H9 (cell line): Measurements from ENCODE around the gene SERPINA3. TPM values are rescaled to one million over a fixed set of nuclear protein-coding genes. Genes with fewer than 3 reads are reported as not detected.

ENCODE experiments used
- DNase-seq: peaks from one replicate; pipeline ENCODE4 v3.0.0-alpha.2; 2017
- H2AFZ ChIP-seq: one replicate; pipeline ENCODE4 v1.6.1; 2013; ENCODE audit warnings: mild to moderate bottlenecking, low read length, control low read depth, moderate library complexity
- H2AK5ac ChIP-seq: 2 replicates; pipeline ENCODE4 v1.6.1; 2013; ENCODE audit warnings: low read length, control low read depth, mixed read lengths; ENCODE audit not compliant: insufficient read length
- H2BK120ac ChIP-seq: one replicate; pipeline ENCODE4 v1.6.1; 2013; ENCODE audit warnings: low read depth, mild to moderate bottlenecking, low read length, control low read depth, inconsistent platforms; ENCODE audit not compliant: poor library complexity, severe bottlenecking
- H2BK12ac ChIP-seq: 2 replicates; pipeline ENCODE4 v1.6.1; 2013; ENCODE audit warnings: low read length, control low read depth, mixed read lengths, low read depth; ENCODE audit not compliant: insufficient read length
- H2BK15ac ChIP-seq: 2 replicates; pipeline ENCODE4 v1.6.1; 2013; ENCODE audit warnings: low read depth, low read length, control low read depth
- H2BK20ac ChIP-seq: one replicate; pipeline ENCODE4 v1.6.1; 2013; ENCODE audit warnings: low read depth, mild to moderate bottlenecking, low read length, control low read depth, inconsistent platforms; ENCODE audit not compliant: poor library complexity, severe bottlenecking
- H2BK5ac ChIP-seq: 2 replicates; pipeline ENCODE4 v1.6.1; 2013; ENCODE audit warnings: low read length, control low read depth, mixed read lengths; ENCODE audit not compliant: insufficient read length
- H3K14ac ChIP-seq: 2 replicates; pipeline ENCODE4 v1.6.1; 2013; ENCODE audit warnings: low read length, control low read depth; ENCODE audit not compliant: insufficient read depth
- H3K18ac ChIP-seq: 2 replicates; pipeline ENCODE4 v1.6.1; 2013; ENCODE audit warnings: low read depth, mild to moderate bottlenecking, mixed read lengths, low read length, control low read depth; ENCODE audit not compliant: insufficient read length
- H3K23ac ChIP-seq: 2 replicates; pipeline ENCODE4 v1.6.1; 2013; ENCODE audit warnings: low read length, control low read depth, mixed read lengths, low read depth; ENCODE audit not compliant: insufficient read length
- H3K23me2 ChIP-seq: 2 replicates; pipeline ENCODE4 v1.6.1; 2013; ENCODE audit warnings: low read depth, mild to moderate bottlenecking, mixed read lengths, low read length, control low read depth; ENCODE audit not compliant: insufficient read length, poor library complexity, severe bottlenecking
- H3K27ac ChIP-seq: 2 replicates; pipeline ENCODE4 v1.5.1; 2013; ENCODE audit warnings: low read length, control low read depth, mixed read lengths, low read depth; ENCODE audit not compliant: insufficient read length
- H3K27me3 ChIP-seq: 2 replicates; pipeline ENCODE4 v1.6.1; 2013; ENCODE audit warnings: low read length, control low read depth, inconsistent platforms; ENCODE audit not compliant: insufficient read depth
- H3K4ac ChIP-seq: 2 replicates; pipeline ENCODE4 v1.6.1; 2013; ENCODE audit warnings: low read depth, mild to moderate bottlenecking, control low read depth, inconsistent platforms, low read length, moderate library complexity
- H3K4me1 ChIP-seq: 2 replicates; pipeline ENCODE4 v1.6.1; 2013; ENCODE audit warnings: low read length, control low read depth, inconsistent platforms; ENCODE audit not compliant: insufficient read depth
- H3K4me2 ChIP-seq: 2 replicates; pipeline ENCODE4 v1.6.1; 2013; ENCODE audit warnings: low read length, control low read depth, mixed read lengths; ENCODE audit not compliant: insufficient read length, insufficient read depth
- H3K56ac ChIP-seq: 2 replicates; pipeline ENCODE4 v1.6.1; 2013; ENCODE audit warnings: low read depth, mild to moderate bottlenecking, mixed read lengths, low read length, control low read depth; ENCODE audit not compliant: insufficient read length
- H3K79me1 ChIP-seq: 2 replicates; pipeline ENCODE4 v1.6.1; 2013; ENCODE audit warnings: low read depth, mild to moderate bottlenecking, moderate library complexity, low read length, control low read depth, inconsistent platforms; ENCODE audit not compliant: insufficient read depth, poor library complexity, severe bottlenecking
- H3K79me2 ChIP-seq: 2 replicates; pipeline ENCODE4 v1.6.1; 2013; ENCODE audit warnings: low read length, control low read depth, inconsistent platforms; ENCODE audit not compliant: insufficient read depth
- H3K9ac ChIP-seq: 2 replicates; pipeline ENCODE4 v1.6.1; 2013; ENCODE audit warnings: low read length, control low read depth, mixed read lengths; ENCODE audit not compliant: insufficient read length; ENCODE audit errors: extremely low read depth
- H3K9me3 ChIP-seq: one replicate; pipeline ENCODE4 v1.6.1; 2013; ENCODE audit warnings: low read depth, low read length, inconsistent platforms; ENCODE audit not compliant: control insufficient read depth
- H3T11ph ChIP-seq: one replicate; pipeline ENCODE4 v1.6.1; 2013; ENCODE audit warnings: mild to moderate bottlenecking, low read length, control low read depth, inconsistent platforms
- H4K20me1 ChIP-seq: one replicate; pipeline ENCODE4 v1.6.1; 2013; ENCODE audit not compliant: control insufficient read depth, insufficient read length, insufficient read depth
- H4K5ac ChIP-seq: 2 replicates; pipeline ENCODE4 v1.6.1; 2013; ENCODE audit warnings: low read depth, mild to moderate bottlenecking, mixed read lengths, low read length, control low read depth; ENCODE audit not compliant: insufficient read length
- H4K8ac ChIP-seq: replicated peaks from 2 replicates; pipeline ENCODE4 v1.6.1; 2013; ENCODE audit warnings: low read length, control low read depth, mixed read lengths, low read depth; ENCODE audit not compliant: insufficient read length
- H4K91ac ChIP-seq: 2 replicates; pipeline ENCODE4 v1.6.1; 2013; ENCODE audit warnings: low read depth, mild to moderate bottlenecking, moderate library complexity, mixed read lengths, low read length, control low read depth; ENCODE audit not compliant: insufficient read length
- H3K27ac Mint-ChIP-seq, 3 experiments: 2 replicates in 2 of 3; 3 replicates in 1 of 3; pipeline ENCODE4 v1.8.0; 2020 to 2021; ENCODE audit warnings: mixed read lengths in 3 of 3, mild to moderate bottlenecking in 1 of 3, moderate library complexity in 1 of 3
- H3K27me3 Mint-ChIP-seq: 2 replicates; pipeline ENCODE4 v1.8.0; 2021; ENCODE audit warnings: low read depth, mild to moderate bottlenecking, moderate library complexity, mixed read lengths
- H3K36me3 Mint-ChIP-seq, 3 experiments: 2 replicates in 2 of 3; 3 replicates in 1 of 3; pipeline ENCODE4 v1.8.0; 2020 to 2021; ENCODE audit warnings: low read depth in 3 of 3, mixed read lengths in 3 of 3; ENCODE audit not compliant: insufficient read depth in 1 of 3
- H3K4me1 Mint-ChIP-seq, 2 experiments: 2 replicates each; pipeline ENCODE4 v1.8.0; 2020; ENCODE audit warnings: mixed read lengths in 2 of 2
- H3K4me3 Mint-ChIP-seq, 2 experiments: 2 replicates in 1 of 2; 3 replicates in 1 of 2; pipeline ENCODE4 v1.8.0; 2020 to 2021; ENCODE audit warnings: mild to moderate bottlenecking in 2 of 2, mixed read lengths in 2 of 2, moderate library complexity in 1 of 2
- H3K9me3 Mint-ChIP-seq, 2 experiments: 2 replicates in 1 of 2; 3 replicates in 1 of 2; pipeline ENCODE4 v1.8.0; 2020; ENCODE audit warnings: mild to moderate bottlenecking in 2 of 2, mixed read lengths in 2 of 2, moderate library complexity in 1 of 2
- CTCF ChIP-seq: fragments of 200-600 bp; sonication (generic); conservative IDR thresholded peaks from 3 replicates; pipeline ENCODE4 v1.8.0; 2021; ENCODE audit warnings: antibody characterized with exemption, mild to moderate bottlenecking
- WGBS: extraction: QIAGEN DNeasy Blood & Tissue Kit; methylation state at CpG from one replicate; pipeline ENCODE4 v1.1.7; 2013; ENCODE audit warnings: missing lambda C conversion rate, low lambda C conversion rate, mixed read lengths; ENCODE audit not compliant: insufficient read length; ENCODE audit errors: extremely low coverage; 5-methylcytosine and 5-hydroxymethylcytosine counted together
- total RNA-seq: library from RNA; stranded (reverse); gene quantifications from 2 replicates; pipeline ENCODE4 v1.2.1, GENCODE V29; 2021

SERPINA3 gene
- total RNA-seq, 1 experiment from 2014 or later, result not detected

DNA sequence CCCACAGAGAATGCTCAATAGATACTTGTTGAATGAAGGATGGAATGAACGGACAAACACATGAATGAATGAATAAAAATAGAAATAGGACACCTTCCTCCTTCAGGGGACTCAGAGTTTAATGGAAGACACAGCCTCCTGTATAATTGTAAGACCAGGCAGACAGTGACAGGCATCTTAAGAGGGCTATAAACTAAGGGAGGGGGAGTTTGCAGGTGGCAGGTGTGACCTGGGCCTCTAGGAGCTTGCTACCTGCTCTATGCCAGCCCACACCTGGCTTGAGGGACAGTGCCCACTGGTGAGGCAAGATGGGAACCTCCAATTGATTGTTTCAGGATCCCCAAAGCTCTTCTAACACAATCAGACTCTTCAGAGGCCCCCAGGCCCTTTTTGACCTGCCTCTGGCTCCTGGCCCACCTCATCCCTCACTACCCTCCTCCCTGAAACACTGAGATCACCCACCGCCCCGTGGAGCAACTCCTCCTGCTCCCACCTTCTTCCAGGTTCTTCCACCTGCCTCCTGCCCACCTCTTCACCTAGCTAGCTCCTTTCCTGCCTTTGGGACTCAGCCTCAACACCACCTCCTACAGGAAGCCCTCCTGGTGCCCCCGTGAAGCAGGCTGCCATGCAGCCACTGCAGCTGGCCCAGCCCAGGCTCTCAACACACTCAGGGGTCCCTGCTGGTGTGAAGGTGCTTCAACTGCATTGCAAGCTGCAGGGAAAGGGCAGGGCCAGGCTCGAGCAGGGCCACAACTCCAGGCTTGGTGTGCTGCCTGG is 9.4 kb downstream of the SERPINA3 start:
- Mint-ChIP-seq H3K36me3 (peaks cover 2 to 25% (median 14%) of the 10 kb centered on the region in 3 experiments; a peak in 6 of 7 replicates), H3K9me3 (peaks cover 31 to 36% of the 10 kb centered on the region in 2 experiments), H3K4me3 (no peak overlapping the region), H3K27ac (no peak overlapping the region), H3K27me3 (peaks cover 14% of the 10 kb centered on the region), H3K4me1 (no peaks in the 10 kb centered on the region)
- no peaks in the 10 kb centered on the region for H3K27me3 ChIP-seq
- H3K9ac ChIP-seq, result no peak overlapping the region
- no peak overlapping the region for H2BK20ac ChIP-seq
- H2BK120ac ChIP-seq, result no peak overlapping the region
- WGBS, result no CpG with 5 or more reads among the region's 5 CpGs
- no peak overlapping the region for H2AK5ac ChIP-seq
- no peak overlapping the region for H4K5ac ChIP-seq
- H2BK15ac ChIP-seq, result no peak overlapping the region
- no peaks in the 10 kb centered on the region for H3K79me2 ChIP-seq
- H3K4ac ChIP-seq, result no peak overlapping the region
- H3K18ac ChIP-seq, result no peak overlapping the region
- H3K4me2 ChIP-seq, result no peak overlapping the region
- no peak overlapping the region; the same call in 1 of the 2 replicates for H3K14ac ChIP-seq
- no peak overlapping the region for H2BK12ac ChIP-seq
- H4K20me1 ChIP-seq, result no peaks in the 10 kb centered on the region
- H3T11ph ChIP-seq, result no peak overlapping the region
- H3K9me3 ChIP-seq, result peaks cover 9% of the 10 kb centered on the region
- no peak for TF ChIP-seq CTCF
- no peaks in the 10 kb centered on the region for H3K79me1 ChIP-seq
- no peaks in the 10 kb centered on the region for H3K4me1 ChIP-seq
- H3K27ac ChIP-seq, result no peak overlapping the region
- no peak overlapping the region for H2BK5ac ChIP-seq
- H4K8ac ChIP-seq, result no peak overlapping the region
- DNase-seq, result no peak
- H4K91ac ChIP-seq, result no peak overlapping the region
- H2AFZ ChIP-seq, result no peak overlapping the region
- H3K23ac ChIP-seq, result no peak overlapping the region
- H3K23me2 ChIP-seq, result no peaks in the 10 kb centered on the region
- no peak overlapping the region for H3K56ac ChIP-seq
